ENCODE data around the gene AGBL1.
"Not testable (repeated sequence)": the region's sequence is repeated elsewhere in the genome, so short reads cannot be mapped to it uniquely, and the experiment has no call there.

The AGBL1 gene

GRCh38 chr15:86121568-86122225, 42.0 kb downstream of the AGBL1 start:
- Histone ChIP-seq H2AFZ (ENCODE audit: low read depth, low read length) (no peak overlapping the region), H3K4me2 (ENCODE audit: insufficient read depth, low read length) (no peak overlapping the region), H3K4me1 (ENCODE audit: insufficient read depth, low read length) (no peaks in the 10 kb centered on the region), H3K27me3 (ENCODE audit: insufficient read depth, low read length, poor library complexity) (no peaks in the 10 kb centered on the region), H3K9me3 (ENCODE audit: insufficient read depth, low read length, severe bottlenecking) (no peaks in the 10 kb centered on the region), H3K4me3 (ENCODE audit: low read depth in 1 of 2, low read length in 2 of 2) (no peak overlapping the region), H3K9ac (ENCODE audit: low read depth, low read length) (no peak overlapping the region), H3K27ac (ENCODE audit: low read length) (no peak overlapping the region), H3K36me3 (ENCODE audit: insufficient read depth, low read length) (no peaks in the 10 kb centered on the region), H3K79me2 (ENCODE audit: insufficient read depth, low read length) (no peaks in the 10 kb centered on the region), H4K20me1 (ENCODE audit: insufficient read depth, low read length) (no peaks in the 10 kb centered on the region)
- no peak for DNase-seq
- ATAC-seq (ENCODE audit: insufficient read depth, low read depth), result no peak
- TF ChIP-seq CTCF (IDR thresholded peaks at IDR 0.05; ENCODE audit: borderline replicate concordance, extremely low read depth, low read length, poor library complexity, severe bottlenecking) (no peak), EZH2 (IDR thresholded peaks at IDR 0.05; ENCODE audit: borderline replicate concordance, low read depth, low read length, severe bottlenecking) (no peak)

GRCh38 chr15:86122691-86123391, 43.2 kb downstream of the AGBL1 start:
- H3K79me2 ChIP-seq (ENCODE audit: insufficient read depth, low read length); H3K4me1 ChIP-seq (ENCODE audit: insufficient read depth, low read length); H3K9ac ChIP-seq (ENCODE audit: low read depth, low read length); ATAC-seq (ENCODE audit: insufficient read depth, low read depth); H4K20me1 ChIP-seq (ENCODE audit: insufficient read depth, low read length); H3K4me2 ChIP-seq (ENCODE audit: insufficient read depth, low read length); H3K27me3 ChIP-seq (ENCODE audit: insufficient read depth, low read length, poor library complexity); H3K9me3 ChIP-seq (ENCODE audit: insufficient read depth, low read length, severe bottlenecking); H2AFZ ChIP-seq (ENCODE audit: low read depth, low read length); DNase-seq; H3K4me3 ChIP-seq (ENCODE audit: low read depth in 1 of 2, low read length in 2 of 2); H3K27ac ChIP-seq (ENCODE audit: low read length); H3K36me3 ChIP-seq (ENCODE audit: insufficient read depth, low read length): not testable (repeated sequence)

DNA sequence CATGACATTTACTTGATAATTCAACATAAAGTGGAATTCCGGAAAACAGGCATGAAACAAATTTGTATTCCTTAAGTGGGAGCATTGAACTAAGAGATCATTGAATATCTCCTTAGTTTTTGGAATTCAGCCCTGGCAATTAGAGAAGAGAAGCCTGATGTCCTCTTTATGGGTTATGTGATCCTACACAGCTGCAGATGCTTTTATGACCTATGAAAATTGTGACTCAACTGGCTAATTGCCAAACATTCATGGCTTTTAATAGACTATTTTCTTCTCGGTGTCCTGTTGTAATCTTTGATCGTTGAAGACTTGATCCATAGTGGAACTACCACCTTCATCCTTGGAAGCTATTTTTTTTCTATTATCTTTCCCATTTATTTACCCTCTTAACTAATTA, 46.1 kb downstream of the AGBL1 start:
- no peaks in the 10 kb centered on the region for H3K27me3 ChIP-seq (ENCODE audit: insufficient read depth, low read length, poor library complexity)
- no peaks in the 10 kb centered on the region for H3K79me2 ChIP-seq (ENCODE audit: insufficient read depth, low read length)
- no peaks in the 10 kb centered on the region for H3K4me1 ChIP-seq (ENCODE audit: insufficient read depth, low read length)
- no peaks in the 10 kb centered on the region for H3K9me3 ChIP-seq (ENCODE audit: insufficient read depth, low read length, severe bottlenecking)
- no peak overlapping the region for H2AFZ ChIP-seq (ENCODE audit: low read depth, low read length)
- no peak overlapping the region for H3K27ac ChIP-seq (ENCODE audit: low read length)
- no peak overlapping the region for H3K4me3 ChIP-seq (ENCODE audit: low read depth in 1 of 2, low read length in 2 of 2)
- H3K4me2 ChIP-seq (ENCODE audit: insufficient read depth, low read length), result no peak overlapping the region
- no peaks in the 10 kb centered on the region for H3K36me3 ChIP-seq (ENCODE audit: insufficient read depth, low read length)
- DNase-seq (no peak), ATAC-seq (ENCODE audit: insufficient read depth, low read depth) (no peak)
- H3K9ac ChIP-seq (ENCODE audit: low read depth, low read length), result no peak overlapping the region
- no peak for TF ChIP-seq EZH2 (IDR thresholded peaks at IDR 0.05; ENCODE audit: borderline replicate concordance, low read depth, low read length, severe bottlenecking)
- no peak for TF ChIP-seq CTCF (IDR thresholded peaks at IDR 0.05; ENCODE audit: borderline replicate concordance, extremely low read depth, low read length, poor library complexity, severe bottlenecking)
- no peaks in the 10 kb centered on the region for H4K20me1 ChIP-seq (ENCODE audit: insufficient read depth, low read length)

DNA sequence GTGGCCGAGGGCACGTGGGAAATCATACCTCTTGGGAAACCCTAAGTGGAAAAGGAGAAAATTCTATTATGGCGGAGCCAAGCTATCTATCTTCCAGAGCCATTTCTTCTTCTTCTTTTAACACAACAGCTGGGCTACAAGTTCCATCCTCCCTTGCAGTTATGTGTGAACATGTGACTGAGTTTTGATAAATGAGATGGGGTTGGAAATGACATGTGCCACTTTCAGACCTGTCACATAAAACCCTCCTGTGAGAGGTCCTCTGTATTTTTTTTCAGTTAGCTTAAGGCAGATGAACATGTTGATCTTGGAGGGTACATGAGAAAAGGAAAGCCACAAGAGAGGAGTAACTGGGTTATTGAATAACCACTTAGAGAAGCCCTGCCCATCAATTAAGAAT, 47.9 kb downstream of the AGBL1 start:
- H3K27ac ChIP-seq (ENCODE audit: low read length), result no peak overlapping the region
- H4K20me1 ChIP-seq (ENCODE audit: insufficient read depth, low read length), result no peaks in the 10 kb centered on the region
- ATAC-seq (ENCODE audit: insufficient read depth, low read depth) (no peak), DNase-seq (no peak)
- H3K4me3 ChIP-seq (ENCODE audit: low read depth in 1 of 2, low read length in 2 of 2), result no peak overlapping the region
- TF ChIP-seq EZH2 (IDR thresholded peaks at IDR 0.05; ENCODE audit: borderline replicate concordance, low read depth, low read length, severe bottlenecking), result no peak
- no peak for TF ChIP-seq CTCF (IDR thresholded peaks at IDR 0.05; ENCODE audit: borderline replicate concordance, extremely low read depth, low read length, poor library complexity, severe bottlenecking)
- H3K4me1 ChIP-seq (ENCODE audit: insufficient read depth, low read length), result peaks cover 5% of the 10 kb centered on the region
- no peak overlapping the region for H3K9ac ChIP-seq (ENCODE audit: low read depth, low read length)
- H3K79me2 ChIP-seq (ENCODE audit: insufficient read depth, low read length), result no peaks in the 10 kb centered on the region
- no peaks in the 10 kb centered on the region for H3K9me3 ChIP-seq (ENCODE audit: insufficient read depth, low read length, severe bottlenecking)
- no peak overlapping the region for H2AFZ ChIP-seq (ENCODE audit: low read depth, low read length)
- no peak overlapping the region for H3K4me2 ChIP-seq (ENCODE audit: insufficient read depth, low read length)
- H3K27me3 ChIP-seq (ENCODE audit: insufficient read depth, low read length, poor library complexity), result no peaks in the 10 kb centered on the region
- no peaks in the 10 kb centered on the region for H3K36me3 ChIP-seq (ENCODE audit: insufficient read depth, low read length)

Data from DND-41 (cell line).